Medulla oblongata (tissue), 1 donor: ENCODE data around the gene FMN2.
A peak's percentile ranks its signal among the peaks of the same experiment; 100 is the strongest.

Experiments
- DNase-seq: peaks from one replicate; pipeline ENCODE4 v3.0.0-alpha.2; 2015; ENCODE audit errors: extremely low spot score

FMN2 gene

GRCh38 chr1:240091614-240092300 is at the start of gene FMN2:
FMN2 (plus strand) TSS chr1:240091883; CDS start chr1:240092110, 227 bp downstream.
- peak; percentile 43 for DNase-seq

DNA sequence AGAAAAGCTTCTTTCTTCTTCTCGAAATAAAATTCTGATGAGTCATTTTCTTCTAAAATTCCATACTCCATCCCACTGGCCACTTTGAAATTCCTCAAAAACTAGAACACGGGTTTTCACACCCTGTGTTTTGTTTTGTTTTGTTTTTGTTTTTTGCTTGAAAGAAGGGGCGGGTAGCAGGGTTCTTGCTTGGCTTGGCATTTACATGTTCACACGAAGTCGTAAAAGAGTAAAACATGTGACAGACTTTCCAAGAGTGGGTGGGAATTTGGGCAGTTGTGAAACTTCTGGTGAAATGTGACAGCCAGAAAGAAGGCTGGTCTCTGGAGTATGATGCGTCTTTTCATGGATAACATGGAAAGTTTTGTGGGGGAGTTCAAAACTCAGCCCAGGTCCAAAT is 47.1 kb upstream of the FMN2 start:
- no peak for DNase-seq

GRCh38 chr1:240046000-240046399 is 45.7 kb upstream of the FMN2 start:
- no peak for DNase-seq

- DNase-seq = no peak
Observed at GRCh38 chr1:240054109-240054701, 37.5 kb upstream of the FMN2 start.

GRCh38 chr1:240055936-240056335 is 35.7 kb upstream of the FMN2 start:
- no peak for DNase-seq

DNA sequence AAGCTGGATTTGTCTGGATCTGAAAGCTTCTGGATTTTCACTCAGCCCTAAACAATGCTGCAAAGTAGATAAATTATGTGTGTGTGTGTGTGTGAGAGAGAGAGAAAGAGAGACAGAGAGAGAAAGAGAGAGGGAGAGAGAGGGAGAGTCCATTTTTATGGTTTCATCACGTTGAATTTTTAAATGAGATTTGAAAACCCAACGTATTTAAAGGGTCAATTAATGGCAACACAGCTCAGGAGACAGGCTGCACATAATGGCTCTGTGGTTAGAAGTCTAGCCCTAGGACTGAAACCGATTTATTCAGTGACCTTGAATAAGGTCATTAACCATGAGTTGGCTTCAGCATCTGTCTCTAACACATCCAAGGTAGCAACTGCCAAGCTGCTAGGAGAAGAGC is 35.3 kb upstream of the FMN2 start:
- no peak for DNase-seq

DNA sequence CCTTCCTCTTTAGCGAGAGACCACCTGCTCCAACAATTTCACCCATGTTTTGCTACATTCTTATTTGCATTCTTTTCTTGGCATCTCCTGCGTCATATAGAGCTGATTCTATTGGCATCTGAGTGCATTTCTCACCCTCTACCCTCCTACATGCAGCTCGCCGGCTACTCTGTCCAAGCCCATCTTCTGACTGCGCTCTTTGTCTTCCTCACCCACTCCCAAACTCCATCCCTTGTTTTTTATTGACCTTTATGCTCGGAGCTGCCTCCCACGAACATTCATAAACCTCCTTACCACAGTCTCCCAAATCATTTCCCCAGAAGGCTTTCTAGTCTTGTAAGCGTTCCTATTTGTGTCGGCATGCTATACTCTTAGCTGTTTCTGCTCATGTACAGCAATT is 33.6 kb upstream of the FMN2 start:
- DNase-seq = no peak

GRCh38 chr1:240068961-240069360 is 22.7 kb upstream of the FMN2 start:
- no peak for DNase-seq

- no peak for DNase-seq
Observed at GRCh38 chr1:240070188-240070587, 21.5 kb upstream of the FMN2 start.

- DNase-seq = no peak
Observed at GRCh38 chr1:240073097-240073496, 18.6 kb upstream of the FMN2 start.

- DNase-seq = no peak
Observed at GRCh38 chr1:240074422-240074821, 17.3 kb upstream of the FMN2 start.

DNA sequence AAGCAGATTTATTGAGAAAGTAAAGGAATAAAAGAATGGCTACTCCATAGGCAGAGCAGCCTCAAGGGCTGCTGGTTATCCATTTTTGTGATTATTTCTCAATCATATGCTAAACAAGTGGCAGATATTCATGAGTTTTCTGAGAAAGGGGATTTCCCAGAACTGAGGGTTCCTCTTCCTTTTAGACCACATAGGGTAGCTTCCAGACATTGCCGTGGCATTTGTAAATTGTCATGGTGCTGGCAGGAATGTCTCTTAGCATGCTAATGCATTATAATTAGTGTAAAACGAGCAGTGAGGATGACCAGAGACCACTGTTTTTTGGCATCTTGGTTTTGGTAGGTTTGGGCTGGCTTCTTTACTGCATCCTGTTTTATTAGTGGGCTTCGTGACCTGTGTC is 16.8 kb upstream of the FMN2 start:
- no peak for DNase-seq

DNA sequence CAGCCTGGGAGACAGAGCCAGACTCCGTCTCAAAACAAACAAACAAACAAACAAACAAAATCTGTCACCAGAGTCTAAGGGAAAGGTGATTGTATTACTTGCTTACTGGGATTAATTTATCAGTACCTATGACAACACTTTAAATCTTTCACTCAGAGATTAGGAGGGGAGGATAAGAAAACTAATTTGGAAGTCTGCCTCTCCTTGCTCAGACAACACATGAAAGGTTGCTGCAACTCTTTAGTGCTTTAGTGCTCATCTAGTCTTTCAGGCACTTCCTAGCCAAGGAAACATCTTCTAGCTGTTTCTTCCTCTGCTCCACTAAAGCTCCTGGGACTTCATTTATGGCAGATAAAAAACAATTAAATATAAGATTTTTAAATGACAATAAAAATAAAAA is 7.3 kb upstream of the FMN2 start:
- DNase-seq = no peak

DNA sequence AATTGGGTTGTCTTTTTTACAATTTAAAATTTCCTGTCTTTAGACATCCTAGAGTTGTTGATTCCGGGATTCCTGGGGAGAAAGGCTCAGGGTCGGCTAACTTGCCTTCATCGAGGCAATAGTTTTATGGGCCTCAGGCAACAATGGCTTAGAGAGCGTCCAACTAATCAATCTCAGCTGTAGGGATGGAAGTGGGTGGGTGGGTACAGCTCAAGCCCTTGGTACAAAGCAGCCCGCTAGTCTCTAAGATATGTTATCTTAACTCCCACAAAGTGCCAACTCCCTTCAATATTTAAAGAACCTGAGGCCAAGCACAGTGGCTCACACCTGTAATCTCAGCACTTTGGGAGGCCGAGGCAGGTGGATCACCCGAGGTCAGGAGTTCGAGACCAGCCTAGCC is 6.9 kb upstream of the FMN2 start:
- DNase-seq = no peak

GRCh38 chr1:240086726-240087125 is 5.0 kb upstream of the FMN2 start:
- no peak for DNase-seq

DNA sequence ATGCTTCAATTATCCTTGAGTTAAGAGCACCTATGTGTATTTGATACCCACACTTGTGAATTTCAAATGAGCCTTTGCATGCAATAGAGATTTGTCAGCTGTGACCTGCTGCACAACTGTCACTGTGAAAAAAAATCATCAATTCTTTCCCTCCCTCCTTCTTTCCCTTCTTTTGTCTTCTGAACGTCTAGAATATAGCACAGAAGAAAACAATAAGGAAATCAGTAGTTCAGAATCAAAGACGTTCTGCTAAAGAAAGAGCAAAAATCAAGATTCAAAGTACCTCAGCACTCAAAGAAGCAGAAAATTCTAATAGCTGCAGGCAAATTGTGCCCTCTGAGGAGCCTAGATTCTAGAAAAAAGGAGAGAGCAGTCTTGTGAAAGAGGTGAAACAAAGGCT is 1.7 kb upstream of the FMN2 start:
- DNase-seq = peak; percentile 44

- no peak for DNase-seq
Observed at GRCh38 chr1:240090957-240091600, 604 bp upstream of the FMN2 start.

DNA sequence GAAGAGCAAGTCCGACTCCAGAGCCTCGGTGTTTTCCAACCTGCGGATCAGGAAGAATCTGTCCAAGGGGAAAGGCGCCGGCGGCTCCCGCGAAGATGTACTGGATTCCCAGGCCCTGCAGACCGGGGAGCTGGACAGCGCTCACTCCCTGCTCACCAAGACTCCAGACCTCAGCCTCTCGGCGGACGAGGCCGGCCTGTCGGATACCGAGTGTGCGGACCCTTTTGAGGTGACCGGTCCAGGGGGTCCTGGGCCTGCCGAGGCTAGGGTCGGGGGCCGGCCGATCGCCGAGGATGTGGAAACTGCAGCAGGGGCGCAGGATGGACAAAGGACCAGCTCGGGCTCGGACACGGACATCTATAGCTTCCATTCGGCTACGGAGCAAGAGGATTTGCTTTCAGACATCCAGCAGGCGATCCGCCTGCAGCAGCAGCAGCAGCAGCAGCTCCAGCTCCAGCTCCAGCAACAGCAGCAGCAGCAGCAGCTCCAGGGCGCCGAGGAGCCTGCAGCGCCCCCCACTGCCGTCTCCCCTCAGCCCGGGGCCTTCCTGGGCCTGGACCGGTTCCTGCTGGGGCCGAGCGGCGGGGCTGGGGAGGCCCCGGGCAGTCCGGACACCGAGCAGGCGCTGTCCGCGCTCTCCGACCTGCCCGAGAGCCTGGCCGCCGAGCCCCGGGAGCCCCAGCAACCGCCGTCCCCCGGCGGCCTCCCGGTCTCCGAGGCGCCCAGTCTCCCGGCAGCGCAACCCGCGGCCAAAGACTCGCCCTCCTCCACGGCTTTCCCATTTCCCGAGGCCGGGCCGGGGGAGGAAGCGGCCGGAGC is 827 bp downstream of the FMN2 start:
- no peak for DNase-seq

DNA sequence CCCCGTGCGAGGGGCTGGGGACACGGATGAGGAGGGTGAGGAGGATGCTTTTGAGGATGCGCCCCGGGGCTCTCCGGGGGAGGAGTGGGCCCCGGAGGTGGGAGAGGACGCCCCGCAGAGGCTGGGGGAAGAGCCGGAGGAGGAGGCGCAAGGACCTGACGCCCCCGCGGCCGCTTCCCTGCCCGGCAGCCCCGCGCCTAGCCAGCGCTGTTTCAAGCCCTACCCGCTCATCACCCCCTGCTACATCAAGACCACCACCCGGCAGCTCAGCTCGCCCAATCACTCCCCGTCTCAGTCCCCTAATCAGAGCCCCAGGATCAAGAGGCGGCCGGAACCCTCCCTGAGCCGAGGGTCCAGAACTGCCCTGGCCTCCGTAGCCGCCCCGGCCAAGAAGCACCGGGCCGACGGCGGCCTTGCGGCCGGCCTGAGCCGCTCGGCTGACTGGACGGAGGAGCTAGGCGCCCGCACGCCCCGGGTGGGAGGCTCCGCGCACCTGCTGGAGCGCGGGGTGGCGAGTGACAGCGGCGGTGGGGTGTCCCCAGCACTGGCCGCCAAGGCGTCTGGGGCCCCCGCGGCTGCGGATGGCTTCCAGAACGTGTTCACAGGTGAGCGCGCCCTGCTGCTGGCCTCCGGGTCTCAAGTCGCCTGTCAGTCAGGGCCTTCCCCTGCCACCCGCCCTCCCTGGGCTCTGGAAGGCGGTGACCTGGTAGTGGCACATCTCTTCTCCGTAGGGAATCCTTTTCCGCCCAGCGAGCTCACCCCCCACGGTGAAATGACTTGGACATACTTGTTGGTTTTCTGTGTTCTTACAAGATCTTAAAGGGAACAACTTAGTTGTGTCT is 1.7 kb downstream of the FMN2 start:
- DNase-seq = no peak

GRCh38 chr1:240094041-240094722 is 2.5 kb downstream of the FMN2 start:
- DNase-seq = no peak

GRCh38 chr1:240096974-240097373 is 5.3 kb downstream of the FMN2 start:
- no peak for DNase-seq
